ENCODE results near the gene MOB3B. TPM values are rescaled to one million over a fixed set of nuclear protein-coding genes. Genes with fewer than 3 reads are reported as not detected.

Gene MOB3B
- total RNA-seq, 1 experiment from 2014 or later: 0.19 TPM

DNA sequence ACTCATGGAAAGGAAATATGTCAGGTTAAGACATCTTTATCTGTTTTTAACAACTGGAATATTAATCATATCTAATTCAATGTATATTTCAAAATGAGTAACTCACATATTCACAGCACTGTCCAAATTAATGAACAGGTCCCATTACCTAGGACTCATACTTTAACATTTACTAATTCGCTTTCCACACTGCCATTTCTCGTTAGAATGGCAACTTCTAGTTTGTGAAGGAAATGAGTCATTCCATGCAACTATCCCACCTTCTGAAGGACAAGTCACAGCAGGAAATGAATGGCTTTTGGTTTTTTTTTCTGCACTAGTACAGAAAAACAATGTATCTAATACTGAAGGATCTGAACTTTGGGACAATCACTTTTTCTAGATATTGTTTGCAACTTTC, 30.2 kb downstream of the MOB3B start:
- Histone ChIP-seq H3K9me3 (ENCODE audit: low read depth, low read length, poor library complexity, severe bottlenecking) (no peaks in the 10 kb centered on the region), H3K4me3 (ENCODE audit: low read depth, low read length, poor library complexity, severe bottlenecking) (no peak overlapping the region), H3K4me1 (ENCODE audit: insufficient read depth, low read length, poor library complexity, severe bottlenecking) (no peaks in the 10 kb centered on the region), H3K27me3 (replicated peaks; ENCODE audit: insufficient read depth, low read depth, low read length, poor library complexity) (no peaks in the 10 kb centered on the region), H3K36me3 (ENCODE audit: insufficient read depth, low read length, poor library complexity, severe bottlenecking) (no peaks in the 10 kb centered on the region), H3K27ac (ENCODE audit: low read depth, low read length, poor library complexity, severe bottlenecking) (no peak overlapping the region)
- no TSS peak for BruUV-seq (replicated peaks)
- peak; percentile 24 for DNase-seq (ENCODE audit: low spot score)
- ChIA-PET POLR2A (ENCODE audit: low non-redundant PET) (no interaction called here), CTCF (no interaction called here)
- TF ChIP-seq CTCF (conservative IDR thresholded peaks at IDR 0.05; ENCODE audit: low read depth, low read length) (no peak), EZH2 (IDR thresholded peaks at IDR 0.05; ENCODE audit: borderline replicate concordance, low read depth, low read length, poor library complexity, severe bottlenecking) (no peak)
- intact Hi-C loops (cut with micrococcal nuclease; ENCODE audit: unreplicated experiment): no loop called here

- BruUV-seq (replicated peaks): no TSS peak
- no peaks in the 10 kb centered on the region for H3K4me1 ChIP-seq (ENCODE audit: insufficient read depth, low read length, poor library complexity, severe bottlenecking)
- H3K27ac ChIP-seq (ENCODE audit: low read depth, low read length, poor library complexity, severe bottlenecking): no peak overlapping the region
- ChIA-PET CTCF (no interaction called here), POLR2A (ENCODE audit: low non-redundant PET) (no interaction called here)
- no peaks in the 10 kb centered on the region for H3K27me3 ChIP-seq (replicated peaks; ENCODE audit: insufficient read depth, low read depth, low read length, poor library complexity)
- intact Hi-C loops (cut with micrococcal nuclease; ENCODE audit: unreplicated experiment): no loop called here
- H3K9me3 ChIP-seq (ENCODE audit: low read depth, low read length, poor library complexity, severe bottlenecking): no peaks in the 10 kb centered on the region
- TF ChIP-seq CTCF (conservative IDR thresholded peaks at IDR 0.05; ENCODE audit: low read depth, low read length) (no peak), EZH2 (IDR thresholded peaks at IDR 0.05; ENCODE audit: borderline replicate concordance, low read depth, low read length, poor library complexity, severe bottlenecking) (no peak)
- H3K4me3 ChIP-seq (ENCODE audit: low read depth, low read length, poor library complexity, severe bottlenecking): no peak overlapping the region
- H3K36me3 ChIP-seq (ENCODE audit: insufficient read depth, low read length, poor library complexity, severe bottlenecking): no peaks in the 10 kb centered on the region
- no peak for DNase-seq (ENCODE audit: low spot score)
Observed at GRCh38 chr9:27497883-27498417, 31.7 kb downstream of the MOB3B start.

- TF ChIP-seq CTCF (conservative IDR thresholded peaks at IDR 0.05; ENCODE audit: low read depth, low read length) (no peak), EZH2 (IDR thresholded peaks at IDR 0.05; ENCODE audit: borderline replicate concordance, low read depth, low read length, poor library complexity, severe bottlenecking) (no peak)
- Histone ChIP-seq H3K9me3 (ENCODE audit: low read depth, low read length, poor library complexity, severe bottlenecking) (no peaks in the 10 kb centered on the region), H3K27ac (ENCODE audit: low read depth, low read length, poor library complexity, severe bottlenecking) (no peak overlapping the region), H3K4me1 (ENCODE audit: insufficient read depth, low read length, poor library complexity, severe bottlenecking) (no peaks in the 10 kb centered on the region), H3K36me3 (ENCODE audit: insufficient read depth, low read length, poor library complexity, severe bottlenecking) (no peaks in the 10 kb centered on the region), H3K4me3 (ENCODE audit: low read depth, low read length, poor library complexity, severe bottlenecking) (no peak overlapping the region), H3K27me3 (replicated peaks; ENCODE audit: insufficient read depth, low read depth, low read length, poor library complexity) (no peaks in the 10 kb centered on the region)
- CTCF ChIA-PET: no interaction called here
- BruUV-seq (replicated peaks): no TSS peak
- POLR2A ChIA-PET (ENCODE audit: low non-redundant PET): no interaction called here
- intact Hi-C loops (cut with micrococcal nuclease; ENCODE audit: unreplicated experiment): no loop called here
- DNase-seq (ENCODE audit: low spot score): peak; percentile 5
Observed at GRCh38 chr9:27496135-27496504, 33.5 kb downstream of the MOB3B start.
